ENCODE data around the gene HSDL1.

Gene HSDL1

DNA sequence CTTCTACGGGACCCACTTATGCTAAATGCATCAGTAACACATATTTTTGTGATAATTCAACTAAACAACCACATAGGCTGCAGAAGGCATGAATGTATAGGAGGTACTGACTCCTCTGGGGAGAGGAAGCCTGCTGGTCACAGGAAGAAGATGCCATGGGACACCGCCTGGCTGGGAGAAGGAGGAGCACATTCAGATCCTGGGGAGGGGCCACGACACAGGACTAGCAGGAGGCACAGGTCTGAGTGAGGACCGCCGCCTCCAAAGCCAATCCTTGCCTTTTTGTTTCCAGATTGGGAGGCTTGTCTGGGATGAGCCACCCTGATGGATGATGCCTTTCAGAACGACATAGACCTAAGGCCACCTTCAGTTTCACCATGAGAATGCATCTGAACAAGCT lies 62.9 kb downstream of the HSDL1 start:
- DNase-seq (ENCODE audit: low read depth in 2 of 2), result no peak

- no peak for DNase-seq (ENCODE audit: low read depth in 2 of 2)
Measured at GRCh38 chr16:84081446-84081989, 63.5 kb downstream of the HSDL1 start.

- DNase-seq (ENCODE audit: low read depth in 2 of 2), result no peak
Measured at GRCh38 chr16:84080813-84081212, 64.2 kb downstream of the HSDL1 start.

- DNase-seq (ENCODE audit: low read depth in 2 of 2), result no peak
Measured at GRCh38 chr16:84080378-84080777, 64.6 kb downstream of the HSDL1 start.

- no peak for DNase-seq (ENCODE audit: low read depth in 2 of 2)
Measured at GRCh38 chr16:84079664-84080063, 65.3 kb downstream of the HSDL1 start.

DNA sequence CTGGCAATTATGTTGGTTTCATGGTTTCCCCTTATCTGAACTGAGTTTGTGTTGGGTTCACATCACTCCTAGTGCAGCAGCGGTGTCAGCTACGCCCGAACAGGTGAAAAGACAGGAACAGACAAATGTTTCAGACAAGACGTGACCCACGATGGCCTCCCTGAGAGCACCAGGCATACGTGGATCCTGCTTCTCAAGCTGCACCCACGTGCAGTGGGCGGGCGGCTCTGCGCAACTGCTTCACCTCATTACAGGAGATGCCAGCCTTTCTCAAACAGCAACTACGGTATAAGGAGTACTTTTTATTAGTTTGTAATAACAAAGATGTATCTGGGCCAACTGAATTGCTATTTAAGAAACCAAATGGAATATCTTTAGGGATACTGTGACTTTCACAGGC lies 69.6 kb downstream of the HSDL1 start:
- DNase-seq (ENCODE audit: low read depth in 2 of 2), result no peak

DNA sequence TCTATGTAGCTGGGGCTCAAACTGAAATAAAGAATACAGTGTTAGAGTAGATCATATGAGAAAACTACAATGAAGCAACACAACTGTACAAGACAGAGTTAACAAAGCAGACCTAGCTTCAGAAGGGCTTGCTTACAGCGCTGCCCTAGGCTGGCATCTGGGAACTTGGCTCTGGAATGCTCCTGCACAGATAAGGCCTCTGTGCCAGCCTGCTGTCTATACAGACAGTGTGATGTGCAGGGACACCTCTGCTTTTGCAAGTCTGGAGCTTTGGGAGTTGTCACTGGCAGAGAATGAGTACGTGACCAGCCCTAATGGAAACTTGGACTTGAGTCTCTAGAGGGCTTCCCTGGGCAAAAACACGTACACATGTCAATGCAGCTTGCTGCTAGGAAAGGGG lies 70.3 kb downstream of the HSDL1 start:
- DNase-seq (ENCODE audit: low read depth in 2 of 2), result no peak

Data from stimulated activated CD8-positive, alpha-beta memory T cell treated with anti-CD3 and anti-CD28 coated beads, Interleukin-15, amount 100 ng/mL, for 48 hours (primary cell).